ENCODE data around the gene VRK2.
A peak's percentile ranks its signal among the peaks of the same experiment; 100 is the strongest.

The VRK2 gene

GRCh38 chr2:58035352-58035751 is 11.3 kb upstream of the VRK2 start:
- DNase-seq (ENCODE audit: insufficient read length) (no peak), FAIRE-seq (peak; percentile 84)
- TF ChIP-seq POLR2A (IDR thresholded peaks at IDR 0.05; ENCODE audit: low read depth, low read length) (no peak), POLR2AphosphoS5 (IDR thresholded peaks at IDR 0.05; ENCODE audit: low read depth, low read length) (no peak), TAF1 (IDR thresholded peaks at IDR 0.05; ENCODE audit: borderline replicate concordance, low read depth, low read length) (no peak)

DNA sequence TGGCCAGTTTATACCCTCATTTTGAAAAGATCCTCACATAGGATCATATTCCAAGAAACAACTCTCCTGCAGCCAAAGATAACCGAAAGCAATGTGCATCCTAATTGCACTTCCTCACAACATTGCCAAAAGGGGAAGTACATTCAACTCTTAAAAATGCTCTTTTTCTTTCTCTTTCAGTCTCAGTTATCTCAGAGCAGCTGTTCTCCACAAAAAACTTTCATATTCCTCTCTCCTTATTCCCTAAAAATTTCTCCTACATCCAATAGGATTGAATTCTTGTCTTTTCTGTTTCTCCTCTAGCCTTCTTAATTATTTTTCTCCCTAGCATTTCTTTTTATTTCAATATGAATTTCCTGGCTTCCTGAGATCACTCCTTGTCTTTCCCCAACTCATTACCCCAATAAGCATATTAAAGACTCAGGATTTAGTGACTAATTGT is 7.4 kb upstream of the VRK2 start:
- TF ChIP-seq POLR2AphosphoS5 (IDR thresholded peaks at IDR 0.05; ENCODE audit: low read depth, low read length), result no peak
- TF ChIP-seq POLR2A (IDR thresholded peaks at IDR 0.05; ENCODE audit: low read depth, low read length), result no peak
- TF ChIP-seq TAF1 (IDR thresholded peaks at IDR 0.05; ENCODE audit: borderline replicate concordance, low read depth, low read length), result no peak
- FAIRE-seq, result peak; percentile 58
- DNase-seq (ENCODE audit: insufficient read length), result no peak

GRCh38 chr2:58042486-58042970 is 4.1 kb upstream of the VRK2 start:
- DNase-seq (ENCODE audit: insufficient read length) (no peak), FAIRE-seq (no peak)
- TF ChIP-seq POLR2AphosphoS5 (IDR thresholded peaks at IDR 0.05; ENCODE audit: low read depth, low read length) (no peak), POLR2A (IDR thresholded peaks at IDR 0.05; ENCODE audit: low read depth, low read length) (no peak), TAF1 (IDR thresholded peaks at IDR 0.05; ENCODE audit: borderline replicate concordance, low read depth, low read length) (no peak)

DNA sequence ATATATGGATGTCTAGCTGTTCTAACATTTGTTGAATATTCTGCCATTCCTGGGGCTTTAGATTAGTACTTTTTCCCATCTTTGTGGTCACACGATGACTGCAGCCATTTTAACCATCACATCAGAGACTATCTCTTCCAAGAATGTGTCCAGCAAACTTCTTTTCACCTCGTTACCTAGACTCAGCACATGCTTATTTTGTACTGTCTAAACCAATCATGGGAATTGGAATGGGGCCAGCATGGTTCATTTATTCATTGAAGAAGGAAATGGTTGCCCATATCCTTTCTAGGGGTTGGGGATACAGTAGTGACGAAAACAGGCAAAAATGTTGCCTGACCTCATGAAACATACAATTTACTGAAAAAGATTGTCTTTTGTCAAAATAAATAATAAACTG is 2.5 kb upstream of the VRK2 start:
- FAIRE-seq, result peak; percentile 57

DNA sequence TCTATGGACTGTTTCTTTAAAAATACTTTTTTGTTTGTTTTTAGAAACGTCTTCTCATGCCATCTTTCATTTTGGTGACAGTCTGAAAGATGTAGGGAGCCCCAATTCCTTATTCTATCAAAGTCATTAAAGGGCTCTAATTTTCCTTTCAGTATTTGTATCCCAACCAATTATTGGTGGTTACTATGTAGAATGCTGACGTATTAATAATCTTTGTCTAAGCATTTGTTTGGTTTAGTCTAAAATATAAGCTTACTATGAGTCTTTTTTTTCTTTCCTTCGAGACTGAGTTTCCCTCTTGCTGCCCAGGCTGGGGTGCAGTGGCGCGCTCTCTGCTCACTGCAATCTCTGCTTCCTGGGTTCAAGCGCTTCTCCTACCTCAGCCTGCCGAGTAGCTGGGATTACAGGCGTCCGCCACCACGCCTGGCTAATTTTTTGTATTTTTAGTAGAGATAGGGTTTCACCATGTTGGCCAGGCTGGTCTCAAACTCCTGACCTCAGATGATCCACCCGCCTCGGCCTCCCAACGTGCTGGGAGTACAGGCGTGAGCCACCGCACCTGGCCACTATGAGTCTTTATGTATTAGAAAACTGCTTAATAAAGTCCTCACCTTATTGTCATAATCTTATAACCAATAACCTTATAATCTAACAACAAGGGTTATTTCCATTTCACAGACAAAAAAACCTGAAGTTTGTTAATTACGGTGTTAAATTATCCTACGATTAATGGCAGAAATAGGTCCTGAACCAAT is 849 bp upstream of the VRK2 start:
- no peak for FAIRE-seq

More for the DNA sequence above, 2.5 kb upstream of the VRK2 start:
- no peak for DNase-seq (ENCODE audit: insufficient read length)
- TF ChIP-seq POLR2A (IDR thresholded peaks at IDR 0.05; ENCODE audit: low read depth, low read length), result no peak
- TF ChIP-seq TAF1 (IDR thresholded peaks at IDR 0.05; ENCODE audit: borderline replicate concordance, low read depth, low read length), result no peak
- no peak for TF ChIP-seq POLR2AphosphoS5 (IDR thresholded peaks at IDR 0.05; ENCODE audit: low read depth, low read length)

DNA sequence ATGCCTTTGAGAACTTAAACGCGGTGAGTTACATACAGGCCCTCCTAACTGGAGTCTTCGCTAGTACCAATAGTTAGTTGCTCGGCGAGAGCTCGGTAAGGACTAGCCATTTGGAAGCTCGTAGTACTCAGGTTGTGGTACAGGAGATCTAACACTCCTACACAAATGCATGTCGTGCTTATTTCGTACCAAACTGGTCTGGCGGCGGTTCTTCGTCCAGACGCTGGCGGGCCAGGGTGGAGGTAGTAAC is 346 bp upstream of the VRK2 start:
- DNase-seq (ENCODE audit: insufficient read length), result no peak
- TF ChIP-seq POLR2A (IDR thresholded peaks at IDR 0.05; ENCODE audit: low read depth, low read length) (no peak; the same call in 1 of the 2 replicates), TAF1 (IDR thresholded peaks at IDR 0.05; ENCODE audit: borderline replicate concordance, low read depth, low read length) (no peak), POLR2AphosphoS5 (IDR thresholded peaks at IDR 0.05; ENCODE audit: low read depth, low read length) (no peak; the same call in 1 of the 2 replicates)
- FAIRE-seq, result no peak

More for the DNA sequence above, 849 bp upstream of the VRK2 start:
- TF ChIP-seq POLR2A (IDR thresholded peaks at IDR 0.05; ENCODE audit: low read depth, low read length) (no peak), TAF1 (IDR thresholded peaks at IDR 0.05; ENCODE audit: borderline replicate concordance, low read depth, low read length) (no peak), POLR2AphosphoS5 (IDR thresholded peaks at IDR 0.05; ENCODE audit: low read depth, low read length) (no peak)
- DNase-seq (ENCODE audit: insufficient read length), result no peak

- FAIRE-seq (peak; percentile 9), DNase-seq (ENCODE audit: insufficient read length) (peak; percentile 24)
- TF ChIP-seq POLR2A (IDR thresholded peaks at IDR 0.05; ENCODE audit: low read depth, low read length), result no peak
- no peak for TF ChIP-seq TAF1 (IDR thresholded peaks at IDR 0.05; ENCODE audit: borderline replicate concordance, low read depth, low read length)
- TF ChIP-seq POLR2AphosphoS5 (IDR thresholded peaks at IDR 0.05; ENCODE audit: low read depth, low read length), result no peak
These were observed 848 bp downstream of the VRK2 start for GRCh38 chr2:58047373-58047935.

GRCh38 chr2:58047961-58048360 is 1.4 kb downstream of the VRK2 start:
- no peak for DNase-seq (ENCODE audit: insufficient read length)
- no peak for TF ChIP-seq POLR2AphosphoS5 (IDR thresholded peaks at IDR 0.05; ENCODE audit: low read depth, low read length)
- no peak for TF ChIP-seq TAF1 (IDR thresholded peaks at IDR 0.05; ENCODE audit: borderline replicate concordance, low read depth, low read length)
- TF ChIP-seq POLR2A (IDR thresholded peaks at IDR 0.05; ENCODE audit: low read depth, low read length), result no peak
- no peak for FAIRE-seq

DNA sequence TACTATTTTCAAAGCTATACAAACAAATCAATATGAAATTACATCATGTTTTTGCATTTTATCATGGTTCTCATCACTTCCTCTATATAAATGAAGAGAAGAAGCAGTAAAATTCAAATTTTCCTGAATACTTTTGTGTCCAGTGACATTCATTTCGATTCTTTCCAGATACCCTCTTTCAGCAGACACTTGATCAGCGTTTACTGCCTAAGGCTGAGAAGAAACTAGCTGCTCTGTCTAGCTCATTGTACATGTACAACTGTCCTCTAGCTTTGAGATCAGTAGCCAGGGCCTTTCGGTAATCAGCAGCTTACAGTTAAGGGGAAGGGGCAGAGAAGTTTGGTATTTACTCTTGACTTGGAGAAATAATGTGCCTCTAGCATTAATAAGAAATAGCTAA is 4.8 kb downstream of the VRK2 start:
- DNase-seq (ENCODE audit: insufficient read length), result no peak
- TF ChIP-seq POLR2AphosphoS5 (IDR thresholded peaks at IDR 0.05; ENCODE audit: low read depth, low read length) (no peak), POLR2A (IDR thresholded peaks at IDR 0.05; ENCODE audit: low read depth, low read length) (no peak)
- no peak for FAIRE-seq

- FAIRE-seq, result peak; percentile 54
- TF ChIP-seq POLR2AphosphoS5 (IDR thresholded peaks at IDR 0.05; ENCODE audit: low read depth, low read length), result no peak
- no peak for TF ChIP-seq POLR2A (IDR thresholded peaks at IDR 0.05; ENCODE audit: low read depth, low read length)
- TF ChIP-seq TAF1 (IDR thresholded peaks at IDR 0.05; ENCODE audit: borderline replicate concordance, low read depth, low read length), result no peak
- DNase-seq (ENCODE audit: insufficient read length), result no peak
These were observed 6.4 kb downstream of the VRK2 start for GRCh38 chr2:58052978-58053377.

DNA sequence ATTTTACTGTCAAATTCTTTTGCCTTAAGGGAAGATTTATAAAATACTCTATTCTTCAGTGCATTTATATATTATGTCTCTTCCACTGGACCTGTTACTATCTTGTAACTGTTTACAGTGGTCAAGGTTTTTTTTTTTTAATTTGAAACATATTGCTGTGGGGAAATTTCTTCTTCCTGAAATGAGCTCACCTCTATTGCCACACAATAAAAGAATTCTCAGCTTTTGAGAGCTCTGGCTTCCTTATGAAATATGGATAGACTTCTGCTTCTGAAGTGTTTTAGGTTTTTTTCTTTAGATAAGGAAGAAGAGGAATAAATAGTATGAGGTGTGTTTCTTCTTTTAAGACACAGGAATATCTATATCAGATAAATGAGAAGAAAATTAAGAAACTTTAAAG is 7.7 kb downstream of the VRK2 start:
- no peak for FAIRE-seq
- DNase-seq (ENCODE audit: insufficient read length), result no peak
- TF ChIP-seq POLR2AphosphoS5 (IDR thresholded peaks at IDR 0.05; ENCODE audit: low read depth, low read length), result no peak

DNA sequence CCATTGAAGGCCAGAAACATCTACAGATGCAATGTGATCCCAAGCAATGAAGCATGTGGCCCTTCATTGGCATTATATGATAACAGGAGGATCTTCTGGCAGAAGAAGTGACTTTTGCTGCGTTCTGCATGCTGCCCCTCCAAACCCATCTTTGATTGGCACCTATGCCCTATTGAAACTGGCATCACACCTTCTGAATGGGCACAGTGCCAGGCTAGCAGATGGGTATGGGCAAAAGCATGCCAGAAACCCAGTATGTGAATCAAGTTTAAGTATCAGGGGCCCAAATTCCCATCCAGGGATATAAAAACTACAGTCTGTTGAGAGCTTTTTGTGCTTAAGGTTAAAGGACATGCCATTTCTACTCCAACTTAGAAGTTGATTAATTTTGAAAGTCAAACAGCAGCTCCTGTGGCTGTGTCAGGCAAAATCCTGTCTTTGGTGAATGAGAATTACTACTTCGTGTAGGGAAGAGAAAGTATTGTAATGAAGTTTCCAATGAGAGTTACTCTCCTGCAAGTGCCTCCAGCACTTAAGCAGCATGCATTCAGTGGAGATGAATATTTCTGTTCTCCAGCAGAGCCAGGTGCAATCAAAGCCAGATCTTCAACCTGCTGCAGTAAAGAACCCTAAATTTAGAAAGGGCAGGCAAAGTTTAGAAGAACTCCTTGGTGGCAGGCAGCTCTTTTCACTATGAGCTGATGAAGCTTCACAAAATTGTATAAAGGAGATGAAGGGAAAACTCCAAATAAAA is 8.6 kb downstream of the VRK2 start:
- DNase-seq (ENCODE audit: insufficient read length) (no peak), FAIRE-seq (peak; percentile 76)
- TF ChIP-seq TAF1 (IDR thresholded peaks at IDR 0.05; ENCODE audit: borderline replicate concordance, low read depth, low read length) (no peak), POLR2AphosphoS5 (IDR thresholded peaks at IDR 0.05; ENCODE audit: low read depth, low read length) (peak; percentile 31; the same call in 1 of the 2 replicates), POLR2A (IDR thresholded peaks at IDR 0.05; ENCODE audit: low read depth, low read length) (0 out of 2 replicates have a peak, but pooled peaks have one; percentile 40)

Measured in GM12892 (cell line).